LNCAP (cell line): Measurements from ENCODE around the gene TNFSF4.
A peak's percentile ranks its signal among the peaks of the same experiment; 100 is the strongest.

ENCODE experiments used
- CTCF ChIP-seq: fragments of 450-650 bp; IDR thresholded peaks from 2 replicates; pipeline ENCODE4 v1.5.1; 2017; ENCODE audit warnings: mild to moderate bottlenecking

Gene TNFSF4

DNA sequence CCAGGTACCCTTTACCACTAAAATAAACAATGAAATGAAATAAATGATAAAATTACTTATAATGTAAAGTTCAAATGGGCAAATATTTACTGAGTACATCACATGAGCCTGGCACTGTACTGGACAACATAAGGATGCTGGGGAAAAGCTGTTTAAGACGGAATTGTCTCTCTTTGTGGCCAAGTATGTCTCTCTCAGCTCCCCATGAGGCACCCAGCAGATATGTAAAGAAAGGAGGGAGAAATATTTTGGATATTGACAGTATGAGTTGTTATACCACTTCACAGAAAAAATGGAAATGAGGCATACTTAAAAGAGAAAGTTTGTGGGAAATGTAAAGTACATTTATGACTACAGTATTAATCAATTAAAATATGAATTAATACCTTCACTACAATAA is 1.0 kb upstream of the TNFSF4 start:
- no peak for TF ChIP-seq CTCF

DNA sequence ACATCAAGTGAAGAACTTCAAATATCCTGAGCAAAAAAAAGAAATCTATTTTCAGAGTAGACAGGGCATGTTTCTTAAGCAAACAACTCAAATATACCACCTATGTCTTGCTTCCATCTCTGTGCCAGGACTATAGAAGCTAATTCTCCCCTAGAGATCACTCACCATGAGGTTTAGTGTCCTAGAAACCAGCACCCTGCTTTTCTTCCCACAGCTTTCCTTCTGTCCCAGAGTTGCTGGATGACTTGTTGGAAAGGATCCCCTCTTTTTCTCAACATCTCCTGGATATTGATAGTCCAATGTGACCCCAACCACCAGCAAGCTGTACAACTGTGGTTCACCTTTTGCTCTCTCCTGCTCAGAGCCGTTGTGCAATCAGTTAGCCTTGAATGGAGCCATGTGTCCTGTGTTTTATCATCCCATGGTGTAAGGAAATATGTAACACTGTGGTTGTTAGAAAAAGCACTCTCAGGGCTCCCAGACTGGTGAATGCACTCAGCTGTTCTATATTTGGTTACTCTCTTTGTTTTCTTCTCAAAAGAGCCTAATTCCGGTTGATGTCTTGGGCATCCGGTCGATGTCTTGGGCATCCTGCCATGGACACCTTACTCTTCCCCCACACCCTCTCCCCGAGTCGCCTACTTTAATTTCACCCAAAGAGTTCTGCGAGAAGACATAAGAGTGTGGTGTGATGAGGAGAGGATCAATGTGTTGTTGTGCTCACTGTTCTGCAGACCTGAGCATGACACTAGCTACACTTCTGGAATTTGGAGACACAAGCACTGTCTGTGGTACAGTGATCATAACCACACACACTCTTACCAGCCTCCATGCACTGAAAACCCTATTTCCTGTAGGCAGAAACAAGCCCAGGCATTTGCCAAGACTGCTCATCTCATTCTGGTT is 1.7 kb downstream of the TNFSF4 start:
- no peak for TF ChIP-seq CTCF

- TF ChIP-seq CTCF, result no peak
These were observed 2.4 kb downstream of the TNFSF4 start for GRCh38 chr1:173204693-173205092.

GRCh38 chr1:173202424-173203145 is 4.5 kb downstream of the TNFSF4 start:
- TF ChIP-seq CTCF, result peak; percentile 78

DNA sequence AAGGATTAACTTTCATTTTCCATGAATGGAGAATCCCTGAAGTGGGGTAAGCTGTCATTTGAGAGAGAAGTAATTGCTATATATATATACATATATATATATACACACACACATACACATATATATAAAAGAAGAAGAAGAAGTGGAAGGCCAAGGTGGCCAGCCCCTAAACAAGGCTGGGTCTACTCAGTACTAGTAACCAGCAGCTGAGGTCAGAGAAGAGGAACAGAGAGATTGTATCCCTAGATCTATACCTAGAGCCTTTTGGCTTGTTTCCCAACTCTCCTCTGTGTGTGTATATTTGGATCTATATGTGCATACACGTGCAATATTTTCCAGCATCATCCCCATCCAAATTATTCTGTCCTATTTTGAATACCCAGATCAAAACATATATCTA is 5.2 kb downstream of the TNFSF4 start:
- TF ChIP-seq CTCF, result no peak

GRCh38 chr1:173195596-173196088 is 11.5 kb downstream of the TNFSF4 start:
- no peak for TF ChIP-seq CTCF

- TF ChIP-seq CTCF, result no peak
These were observed 13.5 kb downstream of the TNFSF4 start for GRCh38 chr1:173193639-173194038.
